GM20431 (cell line): Measurements from ENCODE around the gene SIK1.
"Not testable (repeated sequence)": the region's sequence is repeated elsewhere in the genome, so short reads cannot be mapped to it uniquely, and the experiment has no call there.

Source experiments
- in situ Hi-C: fragments of 300-500 bp; cut with MseI, MboI; formaldehyde crosslinking; loops from one replicate; pipeline ENCODE4 v1.15.0; 2020; ENCODE audit warnings: low sequenced_read_pairs; ENCODE audit not compliant: unreplicated experiment

SIK1 gene

GRCh38 chr21:43440835-43441727 is 14.2 kb upstream of the SIK1 start:
- in situ Hi-C loops: not testable (repeated sequence)

DNA sequence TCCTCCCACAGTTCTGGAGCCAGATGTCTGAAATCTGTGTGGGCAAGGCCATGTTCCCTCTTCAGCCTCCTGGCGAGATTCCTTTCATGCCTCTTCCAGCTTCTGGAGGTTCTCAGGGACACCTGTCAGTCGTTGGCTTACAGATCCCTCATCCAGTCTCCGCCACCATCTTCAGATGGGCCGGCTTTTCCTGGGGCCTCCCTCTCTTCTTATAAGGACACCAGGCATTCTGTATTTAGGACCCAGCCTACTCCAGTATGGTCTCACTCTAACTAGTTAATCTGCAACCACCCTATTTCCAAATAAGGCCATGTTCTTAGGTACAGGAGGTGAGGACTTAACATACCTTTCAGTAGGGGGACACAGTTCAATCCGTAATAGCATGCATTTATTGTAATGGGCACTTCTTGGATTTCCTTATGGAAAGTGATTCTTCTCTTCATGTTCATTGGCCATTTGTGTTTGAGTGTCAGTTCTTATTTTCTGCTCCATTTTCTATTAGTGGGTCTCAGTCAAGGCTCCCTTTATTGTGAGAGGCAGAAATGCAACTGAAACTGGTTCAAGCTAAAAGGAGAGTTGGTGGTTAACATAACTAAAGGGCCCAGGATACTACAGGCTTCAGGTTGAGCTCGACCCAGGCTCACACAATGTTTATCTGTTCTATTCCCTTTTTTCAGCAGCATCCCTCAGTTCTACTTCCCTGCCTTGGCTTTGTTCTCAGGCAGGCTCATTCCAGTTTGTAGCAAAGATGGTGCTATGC is 12.6 kb upstream of the SIK1 start:
- in situ Hi-C loops: not testable (repeated sequence)

- in situ Hi-C loops: not testable (repeated sequence)
Measured at GRCh38 chr21:43436272-43436671, 9.3 kb upstream of the SIK1 start.

- in situ Hi-C loops: not testable (repeated sequence)
Measured at GRCh38 chr21:43433340-43434136, 6.6 kb upstream of the SIK1 start.

DNA sequence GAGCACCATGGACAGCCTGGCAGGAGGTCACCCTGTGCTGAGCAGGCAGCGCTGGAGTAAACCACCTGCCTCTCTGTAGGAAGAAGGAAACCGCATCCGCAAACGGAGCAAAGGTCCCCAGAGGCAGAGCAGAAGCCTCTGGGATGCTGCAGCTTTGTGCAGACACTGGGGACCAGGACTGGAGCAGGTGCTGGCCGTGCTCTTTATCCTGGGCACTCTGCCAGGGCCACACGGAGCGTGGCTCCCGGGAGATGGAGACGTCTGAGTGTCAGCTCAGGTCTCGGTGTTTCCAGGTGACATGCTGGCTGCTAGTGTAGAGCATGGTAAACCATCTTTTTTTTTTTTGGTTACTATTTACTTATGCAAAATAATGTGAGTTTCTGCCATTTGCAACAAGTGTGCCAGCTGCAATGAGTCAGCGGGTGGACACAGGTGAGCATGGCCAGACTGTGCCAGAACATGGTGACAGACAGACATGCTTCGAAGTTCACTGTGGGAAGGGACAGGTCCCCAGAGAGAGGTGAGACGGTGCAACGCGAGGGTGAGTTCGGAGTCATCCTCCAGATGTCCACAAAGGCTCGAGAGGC is 4.0 kb upstream of the SIK1 start:
- in situ Hi-C loops: not testable (repeated sequence)

- in situ Hi-C loops: not testable (repeated sequence)
Measured at GRCh38 chr21:43428964-43429363, 2.0 kb upstream of the SIK1 start.

DNA sequence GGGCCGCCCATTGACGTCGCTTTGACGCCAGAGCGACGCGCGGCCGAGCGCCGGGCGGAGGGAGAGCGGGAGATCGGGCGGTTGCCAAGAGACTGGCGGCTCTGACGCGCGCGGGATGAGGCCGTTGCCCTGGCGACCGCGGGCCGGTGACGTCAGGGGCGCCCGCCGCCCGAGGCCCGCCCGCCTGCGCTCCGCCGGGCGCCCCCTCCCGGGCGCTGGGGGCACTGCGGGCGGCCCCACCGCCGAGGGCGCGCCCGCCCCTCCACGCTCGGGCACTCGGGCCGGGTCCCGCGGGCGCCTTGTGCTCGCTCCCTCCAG is 270 bp upstream of the SIK1 start:
- in situ Hi-C loops: not testable (repeated sequence)

DNA sequence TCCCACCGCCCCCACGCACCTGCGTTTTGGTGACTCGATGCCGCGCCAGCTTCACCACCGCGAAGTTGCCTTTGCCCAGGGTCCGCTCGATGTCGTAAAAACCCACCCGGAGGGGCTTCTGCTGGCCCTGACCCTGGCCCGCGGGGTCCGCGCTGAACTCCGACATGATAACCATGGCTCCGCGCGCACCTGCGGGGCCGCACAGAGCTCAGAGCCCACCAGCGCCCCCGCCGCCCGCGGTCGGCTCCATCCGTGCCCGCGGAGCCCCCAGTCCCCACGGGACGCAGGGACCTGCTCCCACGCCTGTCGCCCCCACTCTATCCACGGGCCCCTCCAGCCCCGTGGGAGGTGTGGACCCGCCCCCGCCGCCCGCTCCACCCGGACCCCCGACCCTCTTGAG is 927 bp downstream of the SIK1 start:
- in situ Hi-C loops: not testable (repeated sequence)

DNA sequence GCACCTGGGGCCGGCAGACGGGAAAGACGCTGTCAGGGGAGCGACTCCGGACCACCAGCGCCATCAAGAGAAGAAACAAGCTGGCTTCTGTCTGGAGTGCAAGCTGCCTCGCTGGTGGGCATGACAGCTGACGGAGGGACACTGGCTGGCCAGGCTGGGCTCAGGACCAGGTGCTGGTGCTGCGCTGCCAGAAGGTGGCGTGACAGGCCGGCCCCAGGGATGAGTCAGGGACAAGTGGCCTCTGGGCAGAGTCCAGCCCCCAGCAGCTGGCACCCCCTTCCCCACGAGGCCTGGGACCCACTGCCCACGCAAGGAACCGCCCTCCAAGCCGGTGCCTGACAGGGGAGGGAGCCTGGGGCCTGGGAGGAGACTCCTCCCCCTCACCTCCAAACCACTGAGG is 7.5 kb downstream of the SIK1 start:
- in situ Hi-C loops: not testable (repeated sequence)

DNA sequence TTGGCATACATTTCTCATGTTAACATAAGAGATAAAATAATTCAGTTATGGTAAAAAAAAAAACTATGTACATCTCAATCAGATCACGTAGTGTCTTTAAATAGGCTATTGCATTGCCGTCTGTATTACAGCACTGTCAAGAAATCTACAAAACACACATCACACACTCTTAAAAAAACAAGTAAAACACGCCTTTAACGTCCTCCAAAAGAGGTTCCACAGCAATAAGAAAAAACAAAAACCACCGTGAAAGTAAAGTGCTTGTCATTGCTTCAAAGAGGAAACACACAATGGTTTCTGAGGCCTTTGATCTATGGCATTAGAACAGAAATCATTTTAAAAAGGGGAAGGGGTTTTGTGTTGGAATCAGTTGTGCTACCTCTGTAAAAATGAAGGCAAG is 12.4 kb downstream of the SIK1 start:
- in situ Hi-C loops: not testable (repeated sequence)

- in situ Hi-C loops: not testable (repeated sequence)
Measured at GRCh38 chr21:43412020-43412788, 14.7 kb downstream of the SIK1 start.

- in situ Hi-C loops: not testable (repeated sequence)
Measured at GRCh38 chr21:43410456-43411068, 16.4 kb downstream of the SIK1 start.

- in situ Hi-C loops: not testable (repeated sequence)
Measured at GRCh38 chr21:43407139-43407538, 19.8 kb downstream of the SIK1 start.

- in situ Hi-C loops: not testable (repeated sequence)
Measured at GRCh38 chr21:43404450-43404849, 22.5 kb downstream of the SIK1 start.

DNA sequence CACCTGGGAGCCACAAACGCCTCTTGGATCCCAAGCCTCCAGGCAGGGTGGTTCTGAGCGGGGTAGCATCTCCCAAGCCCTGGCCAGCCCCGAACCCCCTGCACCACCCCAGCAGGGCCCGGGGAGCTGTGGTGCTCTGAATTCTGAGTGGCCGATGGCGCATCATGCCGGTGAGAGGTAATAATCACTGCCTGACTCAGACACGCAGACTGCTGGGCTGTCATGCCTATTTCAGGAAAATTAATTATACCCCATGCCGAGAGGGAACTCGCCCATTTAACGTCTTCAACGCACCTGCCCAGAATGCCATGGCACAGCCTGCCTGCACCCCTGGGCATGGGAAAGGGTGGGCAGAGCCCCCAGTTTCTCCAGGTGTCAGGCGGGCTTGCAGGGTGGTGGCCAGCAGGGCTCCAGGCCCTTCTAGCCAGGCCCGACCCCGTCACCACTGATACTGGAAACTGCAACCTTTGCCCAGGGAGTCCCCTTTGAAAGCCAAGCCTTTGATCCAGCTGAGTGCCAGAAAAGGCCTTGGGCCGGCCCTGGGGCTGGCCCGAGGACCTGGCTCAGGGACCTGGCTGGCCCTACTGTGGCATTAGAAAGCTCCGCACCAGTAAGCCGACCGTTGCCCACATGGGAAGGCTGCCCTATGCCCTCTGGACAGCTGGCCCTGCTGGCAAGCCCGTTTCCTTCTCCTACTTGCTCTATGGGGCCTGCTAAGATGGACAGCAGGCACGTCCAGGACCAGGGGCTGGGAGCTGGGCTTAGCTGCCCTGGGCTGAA is 23.1 kb downstream of the SIK1 start:
- in situ Hi-C loops: not testable (repeated sequence)

DNA sequence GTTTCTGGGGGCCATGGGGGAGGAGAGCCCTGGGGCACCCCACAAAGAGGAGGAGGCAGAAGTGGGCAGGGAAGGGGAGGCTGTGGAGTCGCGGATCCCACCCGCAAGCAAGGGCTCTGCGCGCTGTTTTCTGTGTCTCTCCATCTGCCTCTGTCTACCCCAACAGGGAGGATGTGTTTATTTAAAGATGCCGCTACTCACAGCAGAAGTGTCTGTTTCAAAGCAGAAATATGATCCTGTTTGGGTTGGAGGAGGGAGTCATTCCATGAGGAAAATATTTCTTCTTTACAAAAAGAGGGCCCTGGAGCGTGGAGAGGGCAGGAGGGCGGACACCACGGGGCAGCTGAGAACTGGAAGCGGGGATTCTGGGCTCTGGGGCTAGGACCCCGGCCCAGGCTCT is 25.8 kb downstream of the SIK1 start:
- in situ Hi-C loops: not testable (repeated sequence)

- in situ Hi-C loops: not testable (repeated sequence)
Measured at GRCh38 chr21:43399595-43400015, 27.3 kb downstream of the SIK1 start.

GRCh38 chr21:43399136-43399535 is 27.8 kb downstream of the SIK1 start:
- in situ Hi-C loops: not testable (repeated sequence)
